SK-N-SH (cell line): ENCODE results near the gene KRTAP19-1. TPM values are rescaled to one million over a fixed set of nuclear protein-coding genes. Genes with fewer than 3 reads are reported as not detected.

ENCODE experiments used
- CTCF ChIA-PET: fragments of 300-600, 350-600 bp; formaldehyde crosslinking; extraction: SDS; loops from one replicate; lab custom pipeline; 2021; lab: Yijun Ruan, JAX
- POLR2A ChIA-PET: fragments of 350-600 bp; sonication (Branson Sonifier 250); formaldehyde crosslinking; extraction: SDS; loops from one replicate; lab custom pipeline; 2020; ENCODE audit warnings: antibody characterized with exemption, inconsistent platforms; lab: Yijun Ruan, JAX
- DNase-seq: peaks from one replicate; pipeline ENCODE4 v3.0.0; 2012
- H2AFZ ChIP-seq: fragments of 200-600 bp; sonication (generic); 2 replicates; pipeline ENCODE4 v1.8.1; 2016; ENCODE audit warnings: antibody characterized with exemption, mild to moderate bottlenecking, low read depth
- H3F3A ChIP-seq: fragments of 200-600 bp; sonication (generic); replicated peaks from 2 replicates; pipeline ENCODE3; 2016; ENCODE audit warnings: antibody characterized with exemption, mild to moderate bottlenecking; ENCODE audit not compliant: insufficient read depth
- H3K27ac ChIP-seq, 2 experiments: fragments of 200-500 bp in 1 of 2; fragments of 200-600 bp in 1 of 2; sonication (Bioruptor generic) in 1 of 2; sonication (generic), shearing (Covaris generic) in 1 of 2; 2 replicates each; pipeline versions ENCODE4 v1.5.1 to v1.6.1; 2014 to 2016; ENCODE audit warnings: low read depth in 2 of 2, inconsistent platforms in 1 of 2, low read length in 1 of 2, mild to moderate bottlenecking in 1 of 2, mixed read lengths in 1 of 2
- H3K27me3 ChIP-seq: fragments of 200-600 bp; sonication (generic), shearing (Covaris generic); 2 replicates; pipeline ENCODE4 v1.6.1; 2016; ENCODE audit warnings: mixed run types; ENCODE audit not compliant: insufficient read depth
- H3K36me3 ChIP-seq, 2 experiments: fragments of 200-500 bp in 1 of 2; fragments of 200-600 bp in 1 of 2; sonication (Bioruptor generic) in 1 of 2; sonication (generic) in 1 of 2; replicated peaks in 1 of 2; 2 replicates each; pipeline versions ENCODE3 to v1.5.1; 2014 to 2016; ENCODE audit warnings: low read length in 1 of 2, mild to moderate bottlenecking in 1 of 2; ENCODE audit not compliant: insufficient read depth in 2 of 2, control insufficient read depth in 1 of 2
- H3K4me1 ChIP-seq, 2 experiments: fragments of 200-500 bp in 1 of 2; fragments of 200-600 bp in 1 of 2; sonication (Bioruptor generic) in 1 of 2; sonication (generic), shearing (Covaris generic) in 1 of 2; 2 replicates each; pipeline versions ENCODE4 v1.5.1 to v1.6.1; 2014 to 2016; ENCODE audit warnings: low read depth in 1 of 2, low read length in 1 of 2, mixed run types in 1 of 2; ENCODE audit not compliant: insufficient read depth in 2 of 2, control insufficient read depth in 1 of 2
- H3K4me2 ChIP-seq: fragments of 200-600 bp; sonication (generic), shearing (Covaris generic); 2 replicates; pipeline ENCODE4 v1.6.1; 2017; ENCODE audit warnings: mixed run types
- H3K4me3 ChIP-seq, 2 experiments: fragments of 200-500 bp in 1 of 2; fragments of 200-600 bp in 1 of 2; sonication (Bioruptor generic) in 1 of 2; sonication (generic), shearing (Covaris generic) in 1 of 2; 2 replicates each; pipeline versions ENCODE4 v1.5.1 to v1.8.1; 2014 to 2016; ENCODE audit warnings: low read depth in 2 of 2, inconsistent platforms in 1 of 2, low read length in 1 of 2, mild to moderate bottlenecking in 1 of 2, mixed read lengths in 1 of 2, moderate library complexity in 1 of 2
- H3K79me2 ChIP-seq: fragments of 200-600 bp; sonication (generic); 2 replicates; pipeline ENCODE4 v1.8.1; 2017; ENCODE audit warnings: mild to moderate bottlenecking; ENCODE audit not compliant: insufficient read depth
- H3K9ac ChIP-seq: fragments of 200-600 bp; sonication (generic); 2 replicates; pipeline ENCODE4 v1.6.1; 2017; ENCODE audit warnings: mixed run types
- H3K9me2 ChIP-seq: fragments of 200-600 bp; sonication (generic); 2 replicates; pipeline ENCODE4 v1.6.1; 2017; ENCODE audit warnings: mixed run types
- H3K9me3 ChIP-seq: fragments of 200-600 bp; sonication (generic); 2 replicates; pipeline ENCODE4 v1.6.1; 2017; ENCODE audit warnings: mixed run types, mild to moderate bottlenecking, moderate library complexity
- H4K20me1 ChIP-seq: fragments of 200-600 bp; sonication (generic); 2 replicates; pipeline ENCODE4 v1.6.1; 2017; ENCODE audit warnings: mild to moderate bottlenecking, mixed run types; ENCODE audit not compliant: insufficient read depth
- CHD2 ChIP-seq: fragments of 150-350 bp; IDR thresholded peaks from 2 replicates; pipeline ENCODE4 v1.6.1; 2018; ENCODE audit warnings: low read length; ENCODE audit not compliant: partially characterized antibody
- ELF1 ChIP-seq: IDR thresholded peaks from 2 replicates; pipeline ENCODE4 v1.4.0; 2012
- EP300 ChIP-seq, 2 experiments: IDR thresholded peaks; 2 replicates each; pipeline versions ENCODE4 v1.4.0 to v1.6.1; 2012; ENCODE audit warnings: borderline replicate concordance in 1 of 2, low read depth in 1 of 2, low read length in 1 of 2
- FOSL2 ChIP-seq: IDR thresholded peaks from 2 replicates; pipeline ENCODE4 v1.4.0; 2012; ENCODE audit warnings: low read depth, mild to moderate bottlenecking, moderate library complexity, borderline replicate concordance
- FOXM1 ChIP-seq: IDR thresholded peaks from 2 replicates; pipeline ENCODE4 v1.4.0; 2012; ENCODE audit warnings: low read depth, mild to moderate bottlenecking
- GABPA ChIP-seq: IDR thresholded peaks from 2 replicates; pipeline ENCODE4 v1.4.0; 2012; ENCODE audit warnings: low read depth, mild to moderate bottlenecking
- IRF3 ChIP-seq: fragments of 150-350 bp; IDR thresholded peaks from 2 replicates; pipeline ENCODE4 v1.6.1; 2016; ENCODE audit warnings: mild to moderate bottlenecking, low read depth, low read length
- MXI1 ChIP-seq: IDR thresholded peaks from 2 replicates; pipeline ENCODE4 v1.6.1; 2012; ENCODE audit warnings: mild to moderate bottlenecking, low read depth, low read length, improper control_type of control experiment
- NFIC ChIP-seq: IDR thresholded peaks from 2 replicates; pipeline ENCODE4 v1.4.0; 2012; ENCODE audit warnings: borderline replicate concordance
- POLR2AphosphoS5 ChIP-seq: IDR thresholded peaks from 2 replicates; pipeline ENCODE4 v1.6.1; 2012; ENCODE audit warnings: low read depth, low read length
- RCOR1 ChIP-seq: fragments of 150-350 bp; IDR thresholded peaks from 2 replicates; pipeline ENCODE4 v1.6.1; 2017; ENCODE audit warnings: antibody characterized with exemption, low read length
- REST ChIP-seq: IDR thresholded peaks from 2 replicates; pipeline ENCODE4 v1.6.1; 2012; ENCODE audit warnings: mild to moderate bottlenecking, low read depth, low read length, moderate library complexity
- RFX5 ChIP-seq: IDR thresholded peaks from 2 replicates; pipeline ENCODE4 v1.6.1; 2012; ENCODE audit warnings: mild to moderate bottlenecking, improper control_type of control experiment, low read length
- SIN3A ChIP-seq: IDR thresholded peaks from 2 replicates; pipeline ENCODE4 v1.6.1; 2012; ENCODE audit warnings: low read depth, mild to moderate bottlenecking, low read length, moderate library complexity, borderline replicate concordance
- SMC3 ChIP-seq: IDR thresholded peaks from 2 replicates; pipeline ENCODE4 v1.6.1; 2012; ENCODE audit warnings: low read depth, low read length, improper control_type of control experiment
- USF1 ChIP-seq: IDR thresholded peaks from 2 replicates; pipeline ENCODE4 v1.4.0; 2012; ENCODE audit warnings: low read depth, borderline replicate concordance
- USF2 ChIP-seq: fragments of 150-350 bp; IDR thresholded peaks from 2 replicates; pipeline ENCODE4 v1.6.1; 2017; ENCODE audit warnings: antibody characterized with exemption, low read length, low read depth, borderline replicate concordance
- YY1 ChIP-seq: IDR thresholded peaks from 2 replicates; pipeline ENCODE4 v1.4.0; 2012; ENCODE audit warnings: low read depth, mild to moderate bottlenecking
- ZBTB33 ChIP-seq: IDR thresholded peaks from 2 replicates; pipeline ENCODE4 v1.4.0; 2012; ENCODE audit warnings: low read depth, borderline replicate concordance
- WGBS: methylation state at CpG from one replicate; pipeline ENCODE4 v1.1.6; 2017; ENCODE audit warnings: low lambda C conversion rate; 5-methylcytosine and 5-hydroxymethylcytosine counted together
- polyA plus RNA-seq, 3 experiments: library from polyadenylated mRNA; depleted of rRNA; stranded (reverse); fragments of >200 nt; gene quantifications; 2 replicates each; pipeline ENCODE4 v1.2.3, GENCODE V29; 2012

KRTAP19-1 gene
- polyA plus RNA-seq, 1 of the 3 experiments (the other 2 are of a cell fraction) = not detected

GRCh38 chr21:30439975-30440374 is 40.2 kb downstream of the KRTAP19-1 start, which contains the start of gene KRTAP15-1:
KRTAP15-1 (plus strand) TSS chr21:30440275; CDS start chr21:30440328, 53 bp downstream.
- Histone ChIP-seq H4K20me1 (no peaks in the 10 kb centered on the region), H3K9me2 (no peaks in the 10 kb centered on the region), H3K4me1 (no peaks in the 10 kb centered on the region), H3F3A (no peaks in the 10 kb centered on the region), H3K9me3 (no peaks in the 10 kb centered on the region), H3K27me3 (peaks cover 5% of the 10 kb centered on the region; the same call in 1 of the 2 replicates), H3K27ac (no peak within 1 kb of the TSS), H2AFZ (no peak within 1 kb of the TSS), H3K9ac (no peak within 1 kb of the TSS), H3K79me2 (no peaks in the 10 kb centered on the region), H3K4me3 (no peak within 1 kb of the TSS), H3K36me3 (no peaks in the 10 kb centered on the region), H3K4me2 (no peak within 1 kb of the TSS)
- no peak for DNase-seq
- TF ChIP-seq GABPA (no peak), MXI1 (no peak), YY1 (no peak), ELF1 (no peak), NFIC (no peak), IRF3 (no peak), RCOR1 (no peak), FOXM1 (no peak), EP300 (IDR thresholded peaks at IDR 0.05; ENCODE audit: borderline replicate concordance in 1 of 2, low read depth in 1 of 2, low read length in 1 of 2) (no peak), FOSL2 (no peak), SMC3 (no peak), POLR2AphosphoS5 (no peak), USF1 (no peak), CHD2 (no peak), ZBTB33 (no peak), SIN3A (no peak), REST (no peak), RFX5 (no peak), USF2 (no peak)
- CTCF ChIA-PET = no interaction called here
- POLR2A ChIA-PET = no interaction called here
- WGBS = 27% methylated on average over 5 of the region's 5 CpGs
